CD4-positive, alpha-beta T cell treated with Interleukin-10 for 1 hour (primary cell): ENCODE results near the gene GRM5.
"Not testable (repeated sequence)": the region's sequence is repeated elsewhere in the genome, so short reads cannot be mapped to it uniquely, and the experiment has no call there.

Experiments used
- DNase-seq: peaks from one replicate; pipeline ENCODE4 v3.0.0-alpha.2; 2020

Gene GRM5

DNA sequence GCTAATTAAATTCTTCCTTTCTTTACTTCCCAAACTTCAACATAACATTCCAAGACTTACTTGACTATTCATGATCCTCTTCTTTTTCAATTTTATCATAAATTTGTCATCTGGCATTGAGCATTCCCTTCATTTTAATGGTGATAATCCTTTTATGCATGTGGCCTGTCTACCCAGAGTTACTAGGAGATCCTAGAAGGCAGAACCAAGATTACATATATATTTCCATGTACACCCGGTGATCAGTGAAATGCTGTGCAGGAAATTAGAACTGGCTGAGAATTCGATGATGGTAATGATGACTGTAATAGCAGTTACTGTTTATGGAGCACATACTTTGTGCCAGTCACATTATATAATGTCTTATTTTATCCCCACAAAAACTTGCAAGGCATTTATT, 104.2 kb downstream of the GRM5 start:
- DNase-seq: not testable (repeated sequence)

DNA sequence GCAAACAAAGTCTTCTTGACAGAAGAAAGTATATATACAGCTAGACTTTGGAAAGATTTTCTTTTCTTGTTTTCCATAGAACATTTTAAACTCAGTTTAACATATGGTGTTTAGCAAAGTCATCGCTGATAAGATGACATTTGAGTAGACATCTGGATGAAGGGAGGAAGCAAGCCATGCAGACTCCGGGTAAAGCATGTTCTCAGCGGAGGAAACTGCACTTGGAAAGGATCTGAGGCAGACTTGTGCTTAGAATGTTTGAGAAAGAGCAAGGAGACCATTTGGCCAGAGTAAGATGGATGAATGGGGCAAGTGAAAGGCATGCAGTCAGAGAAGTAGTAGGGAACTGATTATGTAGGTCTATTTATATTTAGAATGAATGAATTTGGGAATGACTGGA, 105.9 kb downstream of the GRM5 start:
- not testable (repeated sequence) for DNase-seq

DNA sequence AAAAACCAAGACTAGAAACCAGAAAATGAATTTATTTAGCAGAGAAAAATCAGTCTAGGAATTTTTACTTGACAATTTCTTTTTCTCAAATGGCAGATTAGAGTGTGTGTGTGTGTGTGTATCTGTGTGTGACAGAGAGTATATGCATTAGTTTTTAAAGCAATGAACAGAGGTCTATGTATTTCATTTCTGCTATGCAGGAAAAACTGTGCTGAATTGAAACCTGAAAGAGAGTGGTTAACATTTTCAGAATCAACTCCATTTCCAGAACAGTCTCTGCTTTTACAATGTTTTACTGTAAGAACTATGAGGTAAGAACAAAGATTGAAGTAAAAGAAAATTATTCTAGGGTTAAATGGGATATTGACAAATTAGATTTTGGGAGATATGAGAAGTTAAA, 114.8 kb downstream of the GRM5 start:
- no peak for DNase-seq

DNA sequence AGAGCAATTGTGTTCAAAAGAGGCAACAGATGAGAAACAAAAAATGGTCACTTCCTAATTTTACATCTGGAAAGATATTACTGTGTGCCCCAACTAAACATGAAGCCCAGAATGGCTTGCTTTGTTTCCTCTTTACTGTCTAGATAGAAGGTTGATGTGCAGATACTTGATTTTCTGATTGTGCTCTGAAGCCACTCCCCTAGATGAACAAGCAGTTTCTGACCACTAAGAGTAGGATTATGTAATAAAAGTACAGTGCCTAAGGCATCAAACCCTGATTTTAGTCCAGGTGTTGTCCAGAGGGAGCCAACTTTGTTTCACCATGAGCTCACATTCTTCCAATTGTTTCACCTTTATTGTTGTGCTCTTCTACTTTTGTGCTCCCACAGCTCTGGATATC, 116.9 kb downstream of the GRM5 start:
- not testable (repeated sequence) for DNase-seq

DNA sequence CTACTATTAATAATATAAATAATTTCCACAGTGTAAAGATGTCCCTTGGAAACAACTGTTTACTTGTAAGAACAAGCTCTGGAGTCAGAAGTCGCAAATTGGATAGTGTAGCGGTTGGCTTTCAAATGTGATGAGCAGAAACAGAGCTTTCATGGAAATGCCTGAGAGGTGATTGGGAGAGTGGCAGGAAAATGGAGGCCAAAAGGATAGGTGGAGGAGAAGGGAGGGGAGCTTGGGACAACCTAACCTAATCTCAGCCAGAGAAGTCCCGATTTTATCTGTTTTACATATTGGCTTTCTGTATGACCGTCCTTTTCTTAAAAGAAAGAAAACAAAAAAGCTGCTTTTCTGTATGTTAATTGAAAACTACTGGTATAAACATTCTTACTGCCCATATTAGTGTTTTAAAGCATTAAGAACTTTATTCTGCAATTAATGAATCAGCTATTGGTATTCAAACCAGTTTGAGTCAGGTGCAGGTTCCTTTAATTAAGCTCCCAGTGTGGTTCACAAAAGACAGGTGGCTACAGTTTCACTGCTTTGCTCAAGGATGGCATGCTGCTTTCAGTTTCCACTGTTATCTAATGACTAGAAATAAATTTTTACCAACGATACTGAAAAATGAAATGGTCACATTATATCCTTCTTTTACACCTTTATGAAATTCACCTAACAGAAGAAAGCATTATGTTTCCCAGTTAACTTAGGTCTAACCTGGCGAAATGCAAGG, 117.8 kb downstream of the GRM5 start:
- DNase-seq: not testable (repeated sequence)

DNA sequence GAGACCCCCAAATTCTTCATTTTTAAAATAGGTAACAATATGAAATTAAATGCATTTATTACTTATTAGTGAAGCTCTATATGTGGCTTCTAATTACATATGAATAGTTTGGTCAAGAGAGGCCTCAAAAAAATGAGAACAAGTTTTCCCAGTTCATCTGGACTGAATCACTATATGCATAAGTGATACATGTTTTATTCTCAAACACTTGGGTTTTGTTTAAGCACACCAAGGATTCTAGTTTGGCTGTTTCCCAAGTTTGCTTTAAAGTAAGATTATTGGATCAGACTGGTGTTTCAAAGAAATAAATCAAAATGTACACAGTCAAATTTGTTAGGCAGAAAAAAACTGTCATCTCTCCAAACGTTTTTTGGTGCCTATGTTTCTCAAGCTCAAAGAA, 136.1 kb downstream of the GRM5 start:
- DNase-seq: not testable (repeated sequence)

DNA sequence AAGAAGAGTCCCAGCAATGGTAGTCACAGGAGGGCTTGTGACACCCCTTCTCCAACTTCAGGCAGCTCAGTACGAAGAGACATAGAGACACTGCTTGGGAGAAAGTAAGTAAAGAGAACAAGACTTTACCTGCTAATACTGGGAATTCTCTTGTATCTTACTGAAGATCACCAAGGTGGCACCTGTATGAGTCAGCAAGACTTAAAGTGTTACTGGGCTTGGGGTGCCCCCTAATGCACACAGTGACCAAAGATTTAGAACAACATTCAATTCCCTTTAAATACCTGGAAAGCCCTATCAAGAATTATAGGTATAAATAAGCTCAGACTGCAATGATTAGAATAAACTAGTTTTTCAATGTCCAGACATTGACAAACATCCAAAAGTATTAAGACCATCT, 148.7 kb downstream of the GRM5 start:
- DNase-seq: not testable (repeated sequence)

DNA sequence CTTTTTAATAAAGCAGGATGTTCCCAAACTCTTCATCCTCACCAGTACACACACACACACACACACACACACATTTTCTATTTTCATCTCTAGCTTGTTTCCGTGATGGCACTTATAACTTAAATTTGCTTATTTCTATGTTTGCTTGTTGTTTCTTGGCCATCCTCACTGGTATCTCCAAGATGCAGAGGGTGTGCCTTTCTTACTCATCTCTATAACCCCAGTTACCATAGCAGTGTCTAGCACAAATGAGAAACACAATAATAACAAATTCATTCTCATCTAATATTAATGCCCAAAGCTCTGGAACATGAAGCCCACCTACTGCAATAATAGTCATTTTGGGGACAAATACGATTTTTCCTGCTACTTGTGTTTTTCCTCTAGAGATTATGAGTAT, 156.3 kb downstream of the GRM5 start:
- DNase-seq: no peak

DNA sequence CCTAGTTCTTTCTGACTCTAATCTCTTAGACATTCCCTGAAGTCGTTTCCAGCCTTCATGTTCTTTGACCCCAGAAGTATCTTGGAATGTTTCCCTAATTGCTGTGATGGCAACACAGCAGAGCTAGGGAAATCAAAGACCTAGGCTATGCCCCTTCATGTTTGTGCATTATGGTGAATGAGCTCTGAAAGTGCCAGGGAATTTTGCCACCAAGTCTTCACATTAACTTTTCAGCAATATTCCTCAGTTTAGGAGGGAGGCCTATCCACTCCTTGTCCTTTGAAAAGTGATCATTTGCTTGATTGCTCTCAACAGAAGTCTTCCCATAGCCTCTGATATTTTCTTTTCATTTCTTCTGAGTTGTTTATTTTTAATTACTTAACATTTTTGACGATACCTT, 164.3 kb downstream of the GRM5 start:
- not testable (repeated sequence) for DNase-seq

DNA sequence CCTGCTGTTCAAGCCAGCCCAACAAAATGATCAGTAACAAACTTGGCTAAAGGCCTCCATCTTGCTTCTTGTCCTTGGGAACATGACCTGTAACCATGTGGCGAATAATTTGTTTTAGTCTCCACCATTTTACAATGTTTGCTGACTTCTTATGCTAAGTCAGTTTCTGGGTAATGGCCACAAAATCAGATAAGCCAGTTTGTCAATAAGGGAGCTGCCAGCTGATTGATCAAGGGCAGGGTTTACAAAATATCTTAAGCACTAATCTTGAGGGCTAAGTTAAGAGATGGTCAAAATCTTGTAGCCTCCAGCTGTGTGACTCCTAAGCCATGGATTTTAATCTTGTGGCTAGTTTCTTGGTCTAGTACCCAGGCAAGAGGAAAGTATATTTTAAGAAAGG, 176.9 kb downstream of the GRM5 start:
- not testable (repeated sequence) for DNase-seq

DNA sequence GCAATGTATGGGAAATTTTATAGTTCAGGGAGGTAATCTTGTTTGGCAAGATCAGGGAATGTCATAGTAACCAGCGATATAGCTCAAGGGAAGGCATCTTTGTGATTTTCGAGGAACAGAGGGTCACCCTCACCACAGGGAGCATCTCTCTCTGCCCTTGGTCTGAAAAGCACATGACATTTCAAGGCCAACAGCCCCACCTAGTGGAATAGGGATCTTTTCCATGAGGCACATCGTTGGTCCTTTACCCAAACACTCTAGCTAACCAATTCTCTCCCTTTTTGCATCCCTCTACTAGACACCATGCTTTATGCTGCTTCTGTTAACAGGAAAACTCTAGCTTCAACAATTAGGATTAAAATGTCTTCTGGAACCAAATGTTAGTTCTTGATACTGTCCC, 179.0 kb downstream of the GRM5 start:
- peak; percentile 56 for DNase-seq

DNA sequence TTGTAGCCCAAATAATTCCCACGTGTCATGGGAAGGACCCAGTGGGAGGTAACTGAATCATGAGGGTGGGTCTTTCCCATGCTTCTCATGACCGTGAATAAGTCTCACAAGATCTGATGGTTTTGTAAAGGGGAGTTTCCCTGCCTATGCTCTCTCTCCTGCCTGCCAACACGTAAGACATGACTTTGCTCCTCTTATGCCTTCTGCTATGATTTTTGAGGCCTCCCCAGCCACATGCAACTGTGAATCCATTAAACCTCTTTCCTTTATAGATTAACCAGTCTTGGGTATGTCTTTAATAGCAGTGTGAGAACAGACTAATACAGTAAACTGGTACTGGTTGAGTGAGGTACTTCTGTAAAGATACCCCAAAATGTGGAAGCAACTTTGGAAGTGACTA, 183.0 kb downstream of the GRM5 start:
- not testable (repeated sequence) for DNase-seq

DNA sequence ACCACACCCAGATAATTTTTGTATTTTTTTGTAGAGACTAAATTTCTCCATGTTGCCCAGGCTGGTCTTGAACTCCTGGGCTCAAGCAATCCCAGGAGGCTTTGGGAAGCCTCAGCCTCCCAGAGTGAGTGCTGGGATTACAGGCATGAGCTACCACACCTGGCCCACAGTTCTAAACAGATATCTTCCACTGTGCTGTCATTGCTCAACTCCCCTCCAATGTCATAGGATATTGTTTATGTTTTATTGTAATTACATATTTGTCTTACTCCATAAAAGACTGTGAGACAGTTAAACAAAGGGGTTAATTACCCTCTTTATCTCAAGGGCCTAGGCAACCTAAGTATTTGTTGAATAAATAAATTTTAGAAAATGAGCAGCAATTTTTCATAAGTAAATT, 204.2 kb downstream of the GRM5 start:
- DNase-seq: no peak

DNA sequence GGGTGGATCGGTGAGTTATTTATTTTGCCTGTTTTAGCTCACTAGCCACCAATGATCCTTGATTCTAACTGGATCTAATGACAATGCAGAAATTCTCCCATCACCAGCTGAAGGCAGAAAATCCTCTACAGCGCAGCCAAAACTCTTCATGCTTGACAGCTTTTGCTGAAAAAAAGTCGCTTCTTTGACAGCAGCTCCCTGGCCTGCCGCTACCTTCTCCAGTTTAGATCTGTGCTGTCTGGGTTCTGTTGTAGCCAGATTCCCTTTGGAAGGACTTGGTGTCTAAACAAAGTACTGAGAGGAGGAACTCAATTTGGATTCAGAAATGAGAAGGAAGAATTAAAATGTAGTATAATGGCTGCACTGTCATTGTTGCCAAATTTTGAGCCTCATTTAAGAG, 205.4 kb downstream of the GRM5 start:
- DNase-seq: not testable (repeated sequence)

DNA sequence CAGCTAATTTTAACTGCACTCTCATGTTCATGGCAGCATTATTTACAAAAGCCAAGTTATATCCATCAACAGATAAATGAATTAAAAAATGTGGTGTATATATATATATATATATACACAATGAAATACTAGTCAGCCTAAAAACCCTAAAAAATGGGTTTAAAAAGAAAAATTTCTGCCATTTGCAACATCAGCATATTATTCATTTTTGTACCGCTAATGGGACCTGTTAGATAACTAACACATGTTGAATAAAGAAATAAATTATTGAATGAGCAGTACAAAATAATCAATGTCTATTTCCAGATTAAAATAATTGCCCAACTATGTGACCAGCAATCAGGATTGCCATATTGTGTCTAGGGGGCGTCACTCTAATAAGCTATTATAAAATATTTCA, 211.8 kb downstream of the GRM5 start:
- not testable (repeated sequence) for DNase-seq

DNA sequence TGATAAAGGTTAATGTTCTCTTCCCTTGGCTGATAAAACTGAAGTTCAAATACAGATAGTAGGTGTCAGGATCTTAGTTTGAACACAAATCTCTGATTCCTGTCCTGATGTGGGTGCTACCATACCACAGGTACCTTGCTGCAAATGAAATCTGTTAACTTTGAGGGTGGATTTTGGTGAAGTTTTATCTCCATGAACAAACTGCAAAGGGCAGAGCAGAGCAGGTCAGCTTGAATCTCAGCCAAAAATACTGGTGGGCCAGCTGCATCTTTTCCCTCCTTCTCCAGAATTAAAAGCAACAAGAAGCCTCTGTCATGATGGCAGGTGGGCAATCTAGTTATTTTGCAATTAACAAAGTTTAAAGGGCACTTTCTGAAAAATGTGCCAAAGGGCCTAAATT, 214.2 kb downstream of the GRM5 start:
- DNase-seq: not testable (repeated sequence)

DNA sequence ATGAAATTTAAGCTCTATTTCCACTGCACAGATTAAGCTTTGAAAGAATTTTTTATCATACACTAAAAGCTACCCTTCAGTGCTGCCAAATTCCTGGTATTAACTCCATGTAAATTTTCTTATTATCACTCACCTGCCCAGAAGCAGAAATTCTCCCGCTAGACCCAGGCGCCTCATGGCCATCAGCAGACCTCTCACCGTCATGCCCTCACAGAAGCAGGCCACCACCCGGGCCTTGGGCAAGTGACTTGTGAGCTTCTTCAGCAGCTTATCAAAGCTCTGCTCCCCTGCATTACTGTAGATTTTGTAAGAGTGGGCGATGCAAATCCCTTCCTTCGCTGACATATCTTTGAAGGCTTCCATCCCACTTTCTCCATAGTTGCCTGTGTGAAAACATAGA, 216.0 kb downstream of the GRM5 start:
- not testable (repeated sequence) for DNase-seq

DNA sequence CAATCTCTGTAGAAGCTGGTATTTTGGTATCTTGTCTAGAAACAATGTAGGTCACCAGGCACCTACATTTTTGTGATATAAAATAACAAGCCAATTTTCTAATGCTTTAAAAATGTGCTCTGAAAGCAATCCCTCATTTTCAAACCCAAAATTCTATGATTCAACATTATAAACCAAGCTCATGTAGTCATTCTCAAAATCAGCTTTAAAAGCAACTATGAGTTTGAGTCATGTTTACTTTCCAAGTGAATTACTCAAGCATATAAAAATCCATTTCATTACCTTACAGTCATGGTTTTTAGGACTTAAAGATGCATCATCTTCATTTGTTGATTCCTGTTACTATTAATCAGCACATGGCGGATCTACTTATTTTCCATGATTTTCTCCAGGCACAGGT, 216.4 kb downstream of the GRM5 start:
- DNase-seq: no peak

DNA sequence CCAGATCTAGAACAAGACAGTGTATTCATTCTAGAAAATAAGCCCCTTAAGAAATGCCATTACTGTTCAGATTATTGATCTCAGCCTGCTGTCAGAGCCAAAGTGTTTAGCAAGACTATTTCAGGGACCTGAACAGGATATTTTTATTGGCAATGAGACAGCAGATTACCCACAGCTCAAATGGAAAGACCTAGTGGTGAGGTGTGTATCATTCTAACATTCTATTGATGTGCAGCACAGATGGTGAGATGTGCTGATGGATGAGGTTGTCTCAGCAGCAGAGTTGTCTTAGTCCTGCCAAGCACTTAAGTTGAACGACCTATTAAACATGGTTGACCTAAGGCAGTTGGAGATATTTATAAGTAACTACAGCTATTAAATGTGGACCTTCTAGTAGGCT, 219.5 kb downstream of the GRM5 start:
- not testable (repeated sequence) for DNase-seq

DNA sequence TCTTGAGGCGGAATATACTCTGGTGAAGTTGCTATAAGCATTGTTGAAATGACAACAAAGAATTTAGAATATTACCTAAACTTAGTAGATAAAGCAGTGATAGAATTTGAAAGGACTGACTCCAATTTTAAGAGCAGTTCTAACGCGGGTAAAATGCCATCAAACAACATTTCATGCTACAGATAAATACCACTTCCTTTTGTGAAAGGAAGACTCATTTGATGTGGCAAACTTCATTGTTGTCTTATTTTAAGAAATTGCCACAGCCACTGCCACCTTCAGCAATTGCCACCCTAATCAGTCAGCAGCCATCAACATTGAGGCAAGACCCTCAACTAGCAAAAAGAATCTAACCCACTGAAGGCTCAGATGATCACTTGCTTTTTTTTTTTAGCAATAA, 220.8 kb downstream of the GRM5 start:
- peak; percentile 48 for DNase-seq

DNA sequence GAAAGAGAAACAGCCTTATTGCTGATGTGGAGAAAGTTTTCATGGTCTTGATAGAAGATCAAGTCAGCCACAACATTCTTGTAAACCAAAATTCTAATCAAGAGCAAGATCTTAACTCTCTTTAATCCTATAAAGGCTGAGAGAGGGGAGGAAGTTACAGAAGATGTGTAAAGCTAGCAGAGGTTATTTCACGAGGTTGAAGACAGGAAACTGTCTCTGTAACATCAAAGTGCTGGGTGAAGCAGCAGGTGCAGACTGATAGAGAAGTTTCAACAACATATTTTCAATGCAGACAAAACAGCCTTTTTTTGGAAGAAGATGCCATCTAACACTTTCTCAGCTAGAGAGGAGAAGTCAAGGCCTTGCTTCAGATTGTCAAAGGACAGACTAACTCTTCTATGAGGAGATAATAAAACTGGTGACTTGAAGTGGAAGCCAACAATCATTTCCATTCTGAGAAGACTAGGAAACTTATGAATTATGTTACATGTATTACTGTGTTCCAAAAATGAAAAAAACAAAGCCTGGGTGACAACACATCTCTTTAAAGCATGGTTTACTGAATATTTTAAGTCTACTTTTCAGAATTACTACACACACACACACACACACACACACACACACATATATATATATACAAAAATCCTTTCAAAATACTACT, 221.9 kb downstream of the GRM5 start:
- peak; percentile 65 for DNase-seq

DNA sequence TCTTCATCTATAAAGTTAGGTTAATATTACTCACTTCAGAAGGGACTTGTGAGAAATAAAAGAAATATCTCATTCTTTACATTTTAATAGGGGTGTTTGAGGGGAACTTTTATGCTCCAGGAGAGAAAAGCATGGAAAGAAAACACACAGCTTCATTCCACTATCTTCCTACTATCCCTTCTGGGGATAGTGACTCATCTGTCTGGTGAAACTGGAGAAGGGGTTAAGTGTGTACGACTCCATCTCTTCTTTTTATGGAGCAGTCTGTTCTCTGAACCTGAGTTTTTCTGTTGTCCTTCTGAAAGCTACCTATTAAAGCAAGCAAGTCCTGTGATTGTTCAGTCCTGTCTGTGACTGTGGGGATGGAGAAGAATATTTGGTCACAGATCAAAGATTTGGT, 227.6 kb downstream of the GRM5 start:
- DNase-seq: not testable (repeated sequence)

DNA sequence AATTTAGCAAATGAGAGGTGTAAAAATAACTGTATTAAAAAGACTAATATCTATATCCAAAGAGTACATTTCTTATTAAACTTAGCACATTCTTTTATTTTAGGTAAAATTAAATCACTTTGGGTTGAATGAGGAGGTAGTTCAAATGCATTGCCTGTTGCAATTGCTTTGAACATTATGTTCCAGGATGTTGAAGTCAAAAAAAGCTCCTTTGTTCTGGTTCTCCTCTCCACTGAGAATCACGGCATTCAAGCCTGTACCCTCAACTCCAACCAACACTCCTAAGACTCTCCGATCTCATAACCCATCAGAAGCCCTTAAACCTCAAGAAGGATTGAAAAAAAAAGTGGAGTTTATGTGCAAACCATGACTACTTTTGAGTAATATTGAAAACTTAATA, 230.1 kb downstream of the GRM5 start:
- not testable (repeated sequence) for DNase-seq

DNA sequence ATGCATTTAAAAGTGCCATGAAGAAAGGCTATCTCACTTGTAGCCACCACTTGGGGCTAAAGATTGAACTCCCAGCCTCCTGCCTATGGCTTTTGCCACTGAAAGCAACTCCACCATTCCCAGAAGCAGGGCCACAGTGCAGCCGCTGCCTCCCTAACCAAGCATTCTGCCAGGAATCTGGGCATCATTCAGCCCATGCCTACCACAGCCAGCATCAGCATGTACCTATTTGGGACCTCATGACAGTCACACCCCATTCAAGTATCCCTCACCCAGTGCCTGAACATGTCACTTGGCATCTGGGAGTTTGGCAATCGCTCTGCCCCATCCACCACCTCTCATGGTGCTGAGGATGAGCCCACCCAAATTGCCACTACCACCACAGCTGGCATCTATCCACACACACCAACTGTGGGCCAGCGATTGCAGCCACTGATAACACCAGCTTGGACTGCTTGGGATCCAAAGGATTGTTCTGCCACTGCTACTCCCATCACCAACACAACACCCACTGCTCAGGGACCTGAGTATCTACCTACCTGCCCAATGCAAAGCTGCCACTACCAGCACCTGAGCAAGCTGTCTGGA, 234.4 kb downstream of the GRM5 start:
- no peak for DNase-seq
